Left ventricle myocardium inferior (tissue), 1 donor: Measurements from ENCODE around the gene FRG2C. TPM values are rescaled to one million over a fixed set of nuclear protein-coding genes. Genes with fewer than 3 reads are reported as not detected.
"Not testable (repeated sequence)": the region's sequence is repeated elsewhere in the genome, so short reads cannot be mapped to it uniquely, and the experiment has no call there.

Experiments used
- DNase-seq: peaks from one replicate; pipeline ENCODE4 v3.0.0-alpha.2; 2020
- H3K27ac ChIP-seq: fragments of 200-600 bp; replicated peaks from 2 replicates; pipeline ENCODE4 v1.8.0; 2021
- H3K27me3 ChIP-seq: fragments of 200-600 bp; 2 replicates; pipeline ENCODE4 v1.8.0; 2021; ENCODE audit warnings: low read depth
- H3K36me3 ChIP-seq: fragments of 200-600 bp; 2 replicates; pipeline ENCODE4 v1.8.0; 2021
- H3K4me1 ChIP-seq: fragments of 200-600 bp; 2 replicates; pipeline ENCODE4 v1.8.0; 2021
- H3K4me3 ChIP-seq: fragments of 200-600 bp; 2 replicates; pipeline ENCODE4 v1.8.0; 2021; ENCODE audit warnings: mild to moderate bottlenecking, moderate library complexity
- H3K9me3 ChIP-seq: fragments of 200-600 bp; replicated peaks from 2 replicates; pipeline ENCODE4 v1.8.0; 2021
- CTCF ChIP-seq: fragments of 200-600 bp; IDR thresholded peaks from 2 replicates; pipeline ENCODE4 v1.8.0; 2021; ENCODE audit warnings: antibody characterized with exemption, mild to moderate bottlenecking, borderline replicate concordance
- intact Hi-C: fragments of 100-400 bp; cut with micrococcal nuclease; formaldehyde crosslinking; loops from one replicate; pipeline ENCODE4 v1.11.0; 2022
- microRNA-seq: library from miRNA; unstranded; fragments of <30 nt; microRNA quantifications from one replicate; pipeline ENCODE4 v1.2.0, GENCODE V29; 2020
- total RNA-seq: library from RNA; stranded (reverse); fragmentation: NEBNext Ultra II Directional; extraction: Animal tissue kit (Norgen Biotek cat#: 25700); gene quantifications from one replicate; pipeline ENCODE4 v1.2.1, GENCODE V29; 2021
- donor health status: DM: no; HTN: yes; CAD: no; lungs with severe emphysema.

The FRG2C gene
- total RNA-seq, 1 donor from 2014 or later, result not detected

- H3K36me3 ChIP-seq, H3K27ac ChIP-seq, intact Hi-C loops: not testable (repeated sequence)
- Histone ChIP-seq H3K4me3 (peak overlapping the region; percentile 57), H3K9me3 (peaks cover 12% of the 10 kb centered on the region), H3K4me1 (peaks cover 37% of the 10 kb centered on the region), H3K27me3 (peaks cover 100% of the 10 kb centered on the region)
- peak; percentile 53 for DNase-seq
These were observed 5.5 kb downstream of the FRG2C start for GRCh38 chr3:75669348-75670297.

GRCh38 chr3:75670298-75671286 is 6.5 kb downstream of the FRG2C start:
- H3K9me3 ChIP-seq, result peaks cover 22% of the 10 kb centered on the region
- DNase-seq, H3K27ac ChIP-seq, H3K36me3 ChIP-seq, intact Hi-C loops: not testable (repeated sequence)
- peaks cover 37% of the 10 kb centered on the region for H3K4me1 ChIP-seq
- peaks cover 100% of the 10 kb centered on the region for H3K27me3 ChIP-seq
- H3K4me3 ChIP-seq, result peak overlapping the region; percentile 2

- H3K4me1 ChIP-seq, result peaks cover 37% of the 10 kb centered on the region
- peaks cover 28% of the 10 kb centered on the region for H3K9me3 ChIP-seq
- H3K27ac ChIP-seq, H3K36me3 ChIP-seq, intact Hi-C loops, DNase-seq: not testable (repeated sequence)
- peak overlapping the region; percentile 42 for H3K4me3 ChIP-seq
- H3K27me3 ChIP-seq, result peaks cover 93% of the 10 kb centered on the region
These were observed 7.4 kb downstream of the FRG2C start for GRCh38 chr3:75671287-75672139.

GRCh38 chr3:75672140-75672775 is 8.1 kb downstream of the FRG2C start:
- H3K27ac ChIP-seq, H3K36me3 ChIP-seq, DNase-seq, intact Hi-C loops: not testable (repeated sequence)
- Histone ChIP-seq H3K27me3 (peaks cover 89% of the 10 kb centered on the region), H3K9me3 (peaks cover 34% of the 10 kb centered on the region), H3K4me3 (peak overlapping the region; percentile 42), H3K4me1 (peaks cover 37% of the 10 kb centered on the region)

- DNase-seq, intact Hi-C loops, H3K27ac ChIP-seq, H3K36me3 ChIP-seq, H3K4me1 ChIP-seq, H3K27me3 ChIP-seq, H3K4me3 ChIP-seq: not testable (repeated sequence)
- H3K9me3 ChIP-seq, result peaks cover 48% of the 10 kb centered on the region
These were observed 19.8 kb downstream of the FRG2C start for GRCh38 chr3:75683965-75684364.

- Histone ChIP-seq H3K4me3 (no peak overlapping the region), H3K9me3 (peaks cover 37% of the 10 kb centered on the region), H3K27me3 (no peaks in the 10 kb centered on the region), H3K27ac (no peak overlapping the region), H3K4me1 (no peaks in the 10 kb centered on the region), H3K36me3 (no peaks in the 10 kb centered on the region)
- intact Hi-C loops, result no loop called here
- DNase-seq, result no peak
- no peak for TF ChIP-seq CTCF
These were observed 23.2 kb downstream of the FRG2C start for GRCh38 chr3:75687323-75687722.

- H3K27me3 ChIP-seq, result no peaks in the 10 kb centered on the region
- peaks cover 65% of the 10 kb centered on the region for H3K9me3 ChIP-seq
- no peak for DNase-seq
- intact Hi-C loops, result no loop called here
- H3K4me1 ChIP-seq, result no peaks in the 10 kb centered on the region
- no peak overlapping the region for H3K27ac ChIP-seq
- H3K36me3 ChIP-seq, result no peaks in the 10 kb centered on the region
- TF ChIP-seq CTCF, result no peak
- no peak overlapping the region for H3K4me3 ChIP-seq
These were observed 27.9 kb downstream of the FRG2C start for GRCh38 chr3:75692061-75692460.

Small RNA genes within 50 kb of the gene (microRNA-seq; reads per million reads assigned to microRNA genes)
- not detected for gene MIR1324

Other genes starting within 250 kb of the FRG2C start
- gene ZNF717, start 121.2 kb downstream of the FRG2C start, total RNA-seq, result 7.9 TPM